GM19238 (cell line): ENCODE measurements around the gene ZDHHC8.

ENCODE experiments used
- DNase-seq: peaks from one replicate; pipeline ENCODE4 v3.0.0; 2011; ENCODE audit warnings: low spot score; ENCODE audit not compliant: insufficient read length

ZDHHC8 gene

DNA sequence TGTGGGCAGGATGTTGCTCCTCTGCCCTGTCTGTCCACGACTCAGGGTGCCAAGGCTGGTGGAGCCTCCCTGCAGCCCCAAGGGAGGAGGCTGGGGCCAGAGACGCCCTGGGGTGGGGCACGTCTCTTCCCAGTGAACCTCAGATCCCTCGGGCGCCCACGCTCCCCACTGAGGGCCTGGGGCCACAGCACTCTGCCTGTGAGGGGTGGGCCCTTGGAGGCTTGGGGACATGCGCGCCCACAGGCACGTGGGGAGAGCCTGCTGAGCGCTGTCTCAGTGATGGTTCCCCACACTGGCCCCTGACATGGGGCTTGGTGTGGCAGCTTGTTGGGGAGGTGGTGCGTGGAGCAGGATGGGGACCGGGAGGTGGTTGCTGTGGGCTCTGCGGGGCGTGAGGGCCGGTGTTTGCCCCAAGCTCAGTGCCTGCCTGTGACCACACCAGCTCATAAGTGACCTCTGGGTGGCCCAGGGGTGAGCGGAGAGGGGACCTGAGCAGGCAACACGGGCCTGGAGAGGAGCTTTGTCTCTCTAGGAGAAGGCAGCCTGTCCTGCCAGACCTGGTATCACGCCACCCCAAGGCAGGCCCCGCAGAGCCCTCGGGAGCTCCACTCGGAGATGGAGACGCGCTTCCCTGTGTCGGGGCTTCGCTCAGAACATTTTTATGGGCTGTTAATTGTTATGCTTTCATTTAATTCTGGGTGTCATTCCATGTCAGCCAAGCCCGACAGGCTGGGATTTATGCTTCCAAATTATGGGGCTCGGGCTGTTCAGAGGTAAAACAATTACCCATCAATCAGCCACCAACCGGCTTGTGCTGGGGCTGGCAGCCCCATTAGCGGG is 46.7 kb downstream of the ZDHHC8 start:
- no peak for DNase-seq

DNA sequence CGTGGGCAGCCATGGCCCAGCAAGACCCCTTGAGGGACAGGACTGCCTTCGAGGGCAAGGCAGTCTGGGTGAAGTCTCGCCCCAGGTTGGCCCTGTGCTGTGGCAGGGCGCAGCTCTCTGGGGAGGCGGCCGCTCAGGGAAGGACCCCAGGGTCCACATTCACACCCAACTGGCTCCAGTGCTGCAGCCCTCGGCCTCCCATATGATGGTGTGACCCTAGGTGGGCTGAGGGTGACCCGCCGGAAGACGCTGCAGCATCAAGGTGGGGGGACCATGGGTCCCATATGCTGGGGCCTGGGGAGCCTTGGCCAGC is 47.3 kb downstream of the ZDHHC8 start:
- no peak for DNase-seq

DNA sequence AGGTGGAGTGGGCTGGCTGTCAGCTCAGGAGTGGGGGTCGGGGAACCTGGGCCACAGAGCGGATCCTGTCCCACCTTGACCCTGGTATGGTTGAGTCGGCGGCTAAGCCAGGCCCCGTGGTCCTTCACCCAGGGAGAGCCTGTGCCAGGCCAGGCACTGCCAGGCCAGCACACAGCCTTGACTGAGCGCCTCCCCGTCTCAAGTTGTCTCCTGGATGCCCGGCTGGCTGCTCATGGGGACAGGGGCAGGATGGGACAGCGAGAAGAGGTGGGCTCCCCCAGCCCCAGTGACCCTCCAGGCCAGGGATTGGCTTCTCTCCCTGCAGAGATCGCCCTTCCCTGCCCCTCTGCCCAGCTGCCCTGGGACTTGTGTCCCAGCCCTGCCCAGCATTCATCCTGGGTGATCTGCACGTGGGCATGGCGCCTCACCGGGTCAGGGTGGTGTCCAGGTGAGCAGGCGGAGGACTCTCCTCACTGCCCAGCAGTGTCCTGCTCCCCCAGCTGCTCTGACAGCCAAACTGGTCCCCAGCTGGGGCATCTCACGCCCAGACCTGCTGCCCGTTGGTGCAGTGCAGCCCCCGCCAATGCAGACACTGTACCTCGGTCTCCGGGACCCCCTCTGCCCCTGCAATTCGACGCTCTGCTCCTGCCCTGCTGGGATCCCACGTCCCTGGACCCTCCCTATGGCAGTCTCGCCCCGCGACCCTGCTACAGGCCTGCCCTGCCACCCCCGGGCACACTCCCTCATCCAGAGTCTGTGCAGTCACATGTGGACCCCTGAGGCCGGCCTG is 48.0 kb downstream of the ZDHHC8 start:
- DNase-seq, result no peak

DNA sequence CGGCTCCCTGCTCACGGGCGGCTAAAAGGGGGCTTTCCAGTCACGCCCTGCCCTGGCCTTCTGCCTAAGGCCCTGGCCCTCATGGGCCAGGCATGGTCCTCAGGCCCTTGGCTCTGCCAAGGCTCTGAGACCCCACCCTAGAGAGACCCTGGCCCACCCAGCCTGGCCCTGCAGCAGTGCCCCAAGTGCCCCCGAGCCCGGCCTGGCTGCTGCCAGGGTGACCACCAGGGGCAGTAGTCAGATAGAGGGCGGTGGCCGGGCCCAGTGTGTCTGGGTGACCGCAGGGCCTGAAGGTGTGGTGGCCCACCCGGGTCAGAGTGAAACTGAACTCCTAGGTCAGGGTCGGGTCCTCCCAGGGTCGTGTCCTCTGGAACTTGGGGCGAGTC is 48.6 kb downstream of the ZDHHC8 start:
- no peak for DNase-seq

DNA sequence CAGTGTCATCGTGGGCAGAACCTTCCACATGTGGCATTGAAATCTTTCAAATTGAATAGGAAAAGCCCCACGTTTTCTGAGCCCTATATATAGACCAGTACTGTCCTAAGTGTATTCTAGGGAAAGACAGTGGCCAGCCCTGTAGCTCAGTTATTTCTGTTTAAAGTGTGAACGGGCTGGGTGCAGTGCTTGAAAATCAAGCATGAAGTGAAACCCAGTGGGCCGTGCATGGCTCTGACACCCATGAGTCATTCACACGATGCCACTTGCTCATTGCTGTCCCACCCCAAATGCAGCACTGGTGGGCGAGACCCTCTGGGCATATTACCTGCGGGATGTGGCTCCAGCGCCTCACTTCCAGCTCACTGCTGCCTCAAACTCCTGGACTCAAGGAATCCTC is 49.0 kb downstream of the ZDHHC8 start:
- no peak for DNase-seq

DNA sequence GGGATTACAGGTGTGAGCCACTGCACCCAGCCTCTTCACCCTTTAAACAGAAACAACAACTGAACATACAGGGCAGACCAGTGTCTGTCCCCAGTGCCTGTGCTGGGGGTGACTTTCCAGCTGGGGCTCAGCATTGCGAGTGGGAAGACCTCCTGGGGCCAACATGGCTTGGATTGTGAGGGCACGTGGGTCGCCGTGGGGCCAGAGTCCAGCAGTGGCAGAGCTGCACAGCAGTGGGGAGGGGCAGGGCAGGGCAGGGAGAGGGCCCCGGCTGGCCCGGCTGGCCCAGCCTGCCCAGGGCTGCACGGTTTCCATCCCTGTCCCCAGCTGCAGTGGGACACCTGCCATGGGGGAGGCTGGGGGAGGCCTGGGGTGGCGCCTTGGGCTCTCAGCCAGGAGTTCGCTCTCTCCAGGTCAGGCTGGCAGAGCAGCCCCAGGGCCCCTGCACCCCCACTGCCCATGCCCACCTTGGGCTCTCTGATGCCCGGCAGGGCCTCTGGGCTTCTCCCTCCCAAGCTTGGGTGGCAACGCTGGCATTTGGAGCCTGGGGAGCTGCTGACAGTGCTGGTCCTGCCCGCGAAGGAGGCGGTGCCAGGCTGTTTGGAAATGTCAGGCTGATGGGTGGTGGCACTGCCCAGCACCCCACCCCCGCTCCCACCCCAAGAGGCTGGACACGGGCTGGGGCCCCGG is 49.7 kb downstream of the ZDHHC8 start:
- DNase-seq, result no peak

DNA sequence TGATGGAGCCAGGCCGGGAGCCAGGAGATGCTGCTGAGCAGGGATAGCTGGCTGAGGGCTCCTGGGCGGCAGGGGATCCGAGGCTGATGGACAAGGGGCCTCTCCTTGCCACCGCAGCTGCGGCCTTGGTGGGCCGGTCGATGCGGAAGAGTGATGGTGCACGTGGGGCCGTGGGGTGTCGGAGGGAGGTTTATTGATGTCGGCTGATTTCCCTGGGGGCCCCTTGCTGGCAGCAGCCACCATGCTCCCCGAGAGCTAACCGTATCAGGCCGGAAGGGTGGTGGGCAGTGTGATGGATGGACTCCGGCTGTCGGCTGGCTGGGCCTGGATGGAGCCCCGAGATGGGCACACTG is 50.3 kb downstream of the ZDHHC8 start:
- DNase-seq, result no peak

DNA sequence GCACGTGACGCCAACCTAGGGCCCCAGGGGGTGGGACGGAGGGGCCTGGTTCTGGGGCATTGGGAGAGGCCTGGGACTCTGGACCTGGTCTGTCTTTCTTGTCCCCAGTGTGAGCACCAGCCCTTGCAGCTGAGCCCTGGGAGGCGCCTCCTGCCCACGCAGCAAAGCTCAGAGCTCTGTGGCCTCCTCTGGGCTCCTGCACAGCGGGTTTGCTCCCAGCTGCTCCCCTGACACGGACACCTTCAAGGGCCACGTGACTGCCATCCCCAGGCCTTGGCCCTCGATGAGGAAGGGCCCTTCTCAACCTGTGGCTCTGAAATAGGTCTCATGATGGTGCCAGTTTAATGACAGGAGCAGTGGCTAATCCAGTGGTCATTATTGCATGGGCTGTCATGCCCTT is 50.8 kb downstream of the ZDHHC8 start:
- DNase-seq, result no peak

DNA sequence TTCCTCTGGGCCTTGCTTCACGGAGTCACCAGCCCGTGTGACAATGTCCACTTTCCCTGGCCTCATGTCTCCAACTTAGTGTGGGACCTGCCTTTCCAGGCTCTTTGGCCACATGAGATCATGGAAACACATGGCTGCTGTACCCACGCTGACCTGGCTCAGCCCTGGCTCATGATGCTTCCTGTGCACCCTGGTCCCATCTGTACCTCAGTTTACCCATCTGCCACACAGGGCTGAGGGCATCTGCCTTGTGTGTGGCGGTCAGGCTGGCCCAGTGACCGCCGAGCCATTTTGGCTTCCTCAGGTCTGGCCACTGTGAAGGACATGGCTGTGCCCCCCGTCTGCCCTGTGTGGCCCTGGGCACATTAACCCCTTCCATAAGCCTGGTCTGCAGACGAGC is 51.5 kb downstream of the ZDHHC8 start:
- no peak for DNase-seq

DNA sequence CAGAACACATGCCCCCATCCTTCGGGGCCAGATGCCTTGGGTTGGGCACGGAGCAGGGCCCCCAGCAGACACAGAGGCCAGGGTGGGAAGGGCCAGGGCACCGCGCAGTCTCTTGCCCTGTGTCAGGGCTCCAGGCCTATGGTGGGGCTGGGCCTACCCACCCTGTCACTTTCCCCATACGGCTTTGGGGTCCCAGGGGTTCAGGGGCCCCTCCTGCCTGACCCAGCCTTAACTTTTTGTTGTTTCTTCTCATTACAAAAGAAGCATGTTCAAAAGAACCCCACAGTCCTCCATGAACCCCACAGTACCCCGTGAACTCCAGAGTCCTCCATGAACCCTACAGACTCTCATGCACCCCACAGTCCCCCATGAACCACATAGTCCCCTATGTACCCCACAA is 52.2 kb downstream of the ZDHHC8 start:
- no peak for DNase-seq

DNA sequence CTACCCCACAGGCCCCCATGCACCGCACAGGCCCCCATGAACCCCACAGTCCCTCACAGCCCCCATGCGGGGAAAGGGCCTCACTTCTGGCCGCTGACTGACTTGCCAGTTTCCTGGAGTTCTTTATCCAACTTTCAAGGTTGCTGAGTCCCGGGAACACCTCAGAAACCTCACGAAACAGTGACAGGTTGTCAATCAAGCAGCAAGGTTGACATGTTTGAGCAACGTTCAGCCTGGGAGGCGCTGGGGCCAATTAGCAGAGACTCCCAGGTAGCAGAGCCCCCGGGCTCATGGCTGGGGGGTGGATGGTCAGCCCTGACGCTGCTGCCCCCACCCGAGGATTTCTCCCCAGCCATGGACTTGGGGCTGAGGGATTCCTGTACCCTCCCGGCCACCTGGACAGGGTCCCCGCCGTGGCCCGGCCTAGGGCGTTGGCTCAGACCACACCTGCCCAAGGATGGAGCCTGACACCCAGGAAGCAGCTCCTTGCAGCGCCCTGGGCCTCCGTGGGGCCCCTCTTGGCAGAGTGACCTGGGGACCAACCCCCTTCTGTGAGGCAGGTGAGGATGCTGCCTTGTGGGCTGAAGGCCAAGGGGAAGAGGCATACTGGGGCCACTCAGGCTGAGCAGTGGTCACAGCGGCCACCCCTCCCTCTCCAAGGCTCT is 53.0 kb downstream of the ZDHHC8 start:
- DNase-seq, result no peak

DNA sequence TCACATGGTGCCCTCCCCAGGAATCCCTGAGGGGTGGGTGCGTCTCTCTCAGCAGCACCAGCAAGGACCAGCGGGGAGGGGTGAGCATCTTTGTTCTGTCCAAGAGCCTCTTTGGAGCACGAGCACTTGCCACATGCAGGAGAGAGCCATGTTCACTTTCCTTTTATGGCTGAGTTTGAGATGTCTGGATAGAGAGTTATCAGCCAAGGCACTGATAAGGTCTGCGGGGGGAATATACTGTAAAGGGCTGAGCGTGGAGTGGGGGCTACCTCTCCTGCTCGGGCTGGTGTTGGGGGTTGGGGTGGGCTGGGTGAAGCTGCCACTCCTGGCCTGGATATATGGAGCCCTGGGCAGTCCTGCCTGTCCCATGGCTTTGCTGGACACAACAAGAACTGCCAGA is 54.1 kb downstream of the ZDHHC8 start:
- DNase-seq, result no peak

DNA sequence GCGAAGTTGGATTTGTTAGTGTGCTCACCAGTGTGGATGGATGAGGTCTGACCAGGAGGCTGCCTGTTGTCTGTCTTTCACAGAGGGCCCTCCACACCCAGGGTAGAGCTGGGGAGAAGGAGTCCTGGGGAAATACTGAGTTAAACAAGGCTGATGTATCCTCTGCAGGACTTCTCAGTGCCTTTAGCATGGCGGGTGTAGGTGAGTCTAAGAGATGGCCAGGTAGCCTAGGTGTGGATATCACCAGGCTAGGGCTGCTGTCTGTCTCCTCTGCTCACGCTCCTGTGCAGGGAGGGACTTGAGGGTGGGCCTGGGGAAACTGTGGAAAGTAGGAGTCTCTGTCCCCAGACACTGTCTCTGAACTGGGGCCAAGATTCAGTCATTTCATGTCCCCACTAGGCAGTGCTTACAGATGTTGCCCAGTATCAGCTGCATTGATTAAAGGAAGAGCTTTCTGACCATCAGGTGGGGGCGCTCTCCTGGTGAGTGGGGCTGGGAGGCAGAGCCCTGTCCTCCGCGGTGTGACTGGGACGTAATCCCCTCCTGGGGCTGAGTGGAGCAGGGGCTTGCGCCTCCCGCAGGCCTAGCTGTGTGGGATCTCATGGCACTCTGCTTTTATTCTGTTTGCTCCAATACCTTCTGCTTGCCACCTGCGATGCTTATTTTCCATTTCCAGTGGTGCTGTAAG is 54.7 kb downstream of the ZDHHC8 start:
- no peak for DNase-seq

DNA sequence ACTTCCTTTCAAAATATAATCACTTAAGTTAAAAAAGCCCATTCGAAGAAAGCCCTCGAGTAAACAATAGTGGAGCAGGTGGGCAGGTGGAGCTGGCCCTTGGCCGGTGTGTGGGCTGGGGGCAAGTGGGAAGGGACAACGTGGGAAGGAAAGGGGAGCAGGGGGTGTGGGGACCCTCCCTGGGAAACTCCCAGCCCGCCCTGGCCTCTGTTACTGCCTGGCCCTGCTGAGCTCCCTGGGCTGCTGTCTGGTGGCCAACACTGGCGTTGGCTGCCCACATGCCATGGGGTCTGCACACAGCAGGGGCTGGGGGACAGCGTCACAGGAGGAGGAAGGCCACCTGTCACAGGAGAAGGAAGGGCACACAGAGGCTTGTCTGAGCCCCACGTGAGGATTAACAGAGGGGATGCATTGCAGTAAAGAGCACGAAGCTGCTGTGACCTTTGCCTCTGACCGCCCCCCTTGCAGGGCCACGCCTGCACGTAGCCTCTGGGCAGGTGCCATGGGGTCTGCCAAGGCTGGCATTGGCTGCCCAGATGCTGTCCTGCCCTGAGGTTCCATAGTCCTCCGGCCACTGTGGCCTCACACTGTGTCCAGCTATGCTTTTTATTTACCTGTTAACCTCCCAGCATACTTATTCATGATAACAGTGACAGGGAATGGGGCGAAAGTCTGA is 55.4 kb downstream of the ZDHHC8 start:
- DNase-seq, result no peak

DNA sequence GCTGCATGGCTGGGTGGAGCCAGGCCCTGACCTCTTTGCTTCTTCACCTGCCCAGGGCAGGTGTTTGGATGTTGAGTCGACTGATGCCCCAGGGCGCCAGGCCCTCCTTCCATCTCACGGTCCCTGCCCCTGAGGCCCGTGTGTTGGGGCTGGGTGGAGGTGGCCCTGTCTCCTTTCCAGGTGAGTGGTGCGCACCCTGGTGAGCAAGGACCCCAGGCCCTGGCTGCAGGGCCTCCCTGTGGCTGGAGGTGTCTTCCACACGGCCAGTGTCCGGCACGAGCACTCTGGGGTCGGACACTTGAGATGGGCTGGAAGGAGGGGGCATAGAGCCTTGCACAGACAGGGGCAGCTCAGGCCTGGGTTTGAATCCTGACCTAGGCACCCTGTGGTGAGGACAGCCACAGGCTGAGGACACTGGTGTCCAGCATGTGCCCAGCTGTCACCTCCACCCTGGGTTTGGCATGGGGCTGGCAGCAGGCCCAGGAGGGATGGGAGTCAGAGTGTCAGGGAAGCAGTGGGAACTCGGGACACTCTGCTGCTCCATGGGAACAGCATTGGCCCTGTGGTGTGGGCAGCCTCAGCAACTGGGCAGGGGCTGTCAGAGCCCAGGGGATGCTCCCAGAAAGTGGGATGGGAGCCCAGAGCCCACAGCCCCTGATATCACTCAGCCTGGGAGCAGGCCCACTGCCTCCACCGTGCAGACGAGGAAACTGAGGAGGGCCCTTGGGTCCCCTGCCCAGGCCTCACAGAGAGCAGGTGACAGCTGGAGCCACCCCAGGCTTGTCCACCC is 56.4 kb downstream of the ZDHHC8 start:
- DNase-seq, result no peak

DNA sequence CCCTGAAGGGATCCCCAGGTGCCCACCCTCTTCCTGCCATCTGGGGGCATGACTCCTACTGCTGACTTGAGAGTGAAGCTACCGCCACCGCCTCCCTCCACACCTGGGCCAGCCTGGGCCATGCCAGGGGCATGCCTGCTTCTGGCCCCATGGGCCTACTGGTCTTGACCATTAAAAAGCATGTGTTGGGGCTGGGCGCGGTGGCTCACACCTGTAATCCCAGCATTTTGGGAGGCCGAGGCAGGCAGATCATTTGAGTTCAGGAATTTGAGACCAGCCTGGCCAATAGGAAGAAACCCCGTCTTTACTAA is 56.9 kb downstream of the ZDHHC8 start:
- no peak for DNase-seq

DNA sequence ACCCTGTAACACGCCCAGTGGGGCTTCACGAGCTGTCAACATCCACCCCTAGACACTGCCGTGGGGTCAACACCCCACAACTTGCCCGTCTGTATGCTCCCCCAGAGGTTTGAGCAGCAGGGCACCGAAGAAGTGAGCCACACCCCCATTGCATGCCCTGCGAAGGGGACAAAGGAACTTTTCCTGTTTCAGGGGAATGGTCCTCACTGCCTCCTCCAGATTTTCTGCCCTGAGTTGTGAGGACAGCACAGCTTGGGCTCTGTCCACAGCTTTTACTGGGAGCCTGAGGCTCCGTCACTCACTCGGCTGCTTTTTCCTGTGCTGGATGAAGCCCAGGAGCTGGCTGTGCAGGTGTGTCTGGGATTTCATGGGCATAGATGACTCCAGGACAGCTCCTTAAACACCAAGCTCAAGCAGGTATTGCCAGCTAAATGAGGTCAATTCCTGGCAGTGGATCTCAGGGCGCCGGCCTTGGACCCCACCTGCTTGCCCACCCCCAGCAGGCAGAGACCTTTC is 59.5 kb downstream of the ZDHHC8 start:
- no peak for DNase-seq

DNA sequence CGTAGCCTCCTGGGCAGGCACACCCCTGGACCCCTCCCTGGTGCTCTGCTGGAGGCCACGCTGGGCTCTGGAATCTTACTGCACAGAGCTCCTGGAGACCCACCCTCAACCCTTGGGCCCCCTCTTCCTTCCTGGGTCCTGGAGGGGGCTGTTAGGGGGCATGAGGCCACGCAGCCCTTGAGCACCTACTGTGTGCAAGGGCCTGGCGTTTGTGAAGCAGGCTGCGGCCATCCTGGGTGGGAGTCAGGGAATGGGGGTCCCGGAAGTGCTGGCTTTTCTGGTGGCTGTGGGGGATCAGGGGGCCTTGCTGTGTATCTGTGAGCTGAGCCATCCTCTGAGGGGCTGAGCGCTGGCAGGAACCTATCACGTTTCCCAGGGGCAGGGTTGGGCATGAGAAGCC is 60.2 kb downstream of the ZDHHC8 start:
- DNase-seq, result no peak

DNA sequence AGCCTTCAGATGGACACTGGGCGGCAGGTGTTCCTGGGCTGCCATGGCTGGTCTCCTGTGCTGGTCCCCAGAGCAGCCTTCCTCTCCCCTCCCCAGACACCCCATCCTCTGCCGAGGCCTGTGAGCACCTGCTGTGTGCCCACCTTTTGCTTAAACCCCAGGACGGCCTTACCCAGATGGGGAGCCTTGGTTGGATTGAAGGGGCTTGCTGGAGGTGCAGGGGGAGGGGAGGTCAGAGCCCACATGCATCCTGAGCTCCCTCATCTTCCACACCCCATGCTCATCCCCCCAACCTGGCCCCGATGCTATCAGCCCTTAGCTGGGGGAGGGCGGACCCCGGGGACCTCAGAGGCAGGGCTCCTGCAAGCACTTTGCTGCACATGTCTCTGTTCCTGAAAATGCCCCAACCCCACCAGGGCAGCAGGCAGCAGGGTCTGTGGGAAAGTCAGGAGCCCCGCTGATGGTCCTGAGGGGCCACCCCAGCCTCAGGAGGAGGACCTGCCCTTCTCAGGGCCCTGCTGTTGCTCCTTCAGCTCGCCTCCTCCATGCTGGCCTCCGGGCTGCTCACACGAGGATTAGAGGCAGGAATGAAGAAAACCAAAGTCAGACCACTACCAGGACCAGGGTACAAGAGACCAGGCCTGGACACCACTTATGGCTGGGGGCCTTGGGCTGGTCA is 60.8 kb downstream of the ZDHHC8 start:
- no peak for DNase-seq
